NCI-H2029 treated with DMSO at 0.1 percent for 48 hours (cell line): Measurements from ENCODE around the gene MNX1.

ENCODE experiments used
- DNase-seq: peaks from one replicate; lab custom pipeline; 2025; lab: John Stamatoyannopoulos, UW

Gene MNX1

GRCh38 chr7:157002819-157003421 lies 7.5 kb downstream of the MNX1 start:
- DNase-seq = no peak

GRCh38 chr7:157001920-157002818 lies 8.3 kb downstream of the MNX1 start:
- no peak for DNase-seq

- DNase-seq = no peak
These were observed 9.5 kb downstream of the MNX1 start for GRCh38 chr7:157000741-157001653.

- DNase-seq = no peak
These were observed 10.3 kb downstream of the MNX1 start for GRCh38 chr7:156999958-157000726.

GRCh38 chr7:156998988-156999957 lies 11.2 kb downstream of the MNX1 start:
- no peak for DNase-seq

GRCh38 chr7:156994417-156994816 lies 16.0 kb downstream of the MNX1 start:
- no peak for DNase-seq

GRCh38 chr7:156993925-156994235 lies 16.6 kb downstream of the MNX1 start:
- no peak for DNase-seq

- DNase-seq = no peak
These were observed 17.2 kb downstream of the MNX1 start for GRCh38 chr7:156993021-156993924.

- no peak for DNase-seq
These were observed 20.5 kb downstream of the MNX1 start for GRCh38 chr7:156989766-156990535.

GRCh38 chr7:156988343-156989185 lies 21.9 kb downstream of the MNX1 start:
- DNase-seq = no peak

- no peak for DNase-seq
These were observed 24.1 kb downstream of the MNX1 start for GRCh38 chr7:156986378-156986777.

- no peak for DNase-seq
These were observed 25.1 kb downstream of the MNX1 start for GRCh38 chr7:156985101-156985992.

GRCh38 chr7:156984174-156984891 lies 26.1 kb downstream of the MNX1 start:
- DNase-seq = no peak

GRCh38 chr7:156979711-156980110 lies 30.8 kb downstream of the MNX1 start:
- no peak for DNase-seq

- DNase-seq = no peak
These were observed 31.4 kb downstream of the MNX1 start for GRCh38 chr7:156979007-156979606.

- DNase-seq = no peak
These were observed 34.8 kb downstream of the MNX1 start for GRCh38 chr7:156975620-156976019.
